H9 (cell line): ENCODE results near the gene CARHSP1. TPM values are rescaled to one million over a fixed set of nuclear protein-coding genes. Genes with fewer than 3 reads are reported as not detected.

ENCODE experiments used
- DNase-seq: peaks from one replicate; pipeline ENCODE4 v3.0.0-alpha.2; 2017
- H2AFZ ChIP-seq: one replicate; pipeline ENCODE4 v1.6.1; 2013; ENCODE audit warnings: mild to moderate bottlenecking, low read length, control low read depth, moderate library complexity
- H2AK5ac ChIP-seq: 2 replicates; pipeline ENCODE4 v1.6.1; 2013; ENCODE audit warnings: low read length, control low read depth, mixed read lengths; ENCODE audit not compliant: insufficient read length
- H2BK120ac ChIP-seq: one replicate; pipeline ENCODE4 v1.6.1; 2013; ENCODE audit warnings: low read depth, mild to moderate bottlenecking, low read length, control low read depth, inconsistent platforms; ENCODE audit not compliant: poor library complexity, severe bottlenecking
- H2BK12ac ChIP-seq: 2 replicates; pipeline ENCODE4 v1.6.1; 2013; ENCODE audit warnings: low read length, control low read depth, mixed read lengths, low read depth; ENCODE audit not compliant: insufficient read length
- H2BK15ac ChIP-seq: 2 replicates; pipeline ENCODE4 v1.6.1; 2013; ENCODE audit warnings: low read depth, low read length, control low read depth
- H2BK20ac ChIP-seq: one replicate; pipeline ENCODE4 v1.6.1; 2013; ENCODE audit warnings: low read depth, mild to moderate bottlenecking, low read length, control low read depth, inconsistent platforms; ENCODE audit not compliant: poor library complexity, severe bottlenecking
- H2BK5ac ChIP-seq: 2 replicates; pipeline ENCODE4 v1.6.1; 2013; ENCODE audit warnings: low read length, control low read depth, mixed read lengths; ENCODE audit not compliant: insufficient read length
- H3K14ac ChIP-seq: 2 replicates; pipeline ENCODE4 v1.6.1; 2013; ENCODE audit warnings: low read length, control low read depth; ENCODE audit not compliant: insufficient read depth
- H3K18ac ChIP-seq: 2 replicates; pipeline ENCODE4 v1.6.1; 2013; ENCODE audit warnings: low read depth, mild to moderate bottlenecking, mixed read lengths, low read length, control low read depth; ENCODE audit not compliant: insufficient read length
- H3K23ac ChIP-seq: 2 replicates; pipeline ENCODE4 v1.6.1; 2013; ENCODE audit warnings: low read length, control low read depth, mixed read lengths, low read depth; ENCODE audit not compliant: insufficient read length
- H3K23me2 ChIP-seq: 2 replicates; pipeline ENCODE4 v1.6.1; 2013; ENCODE audit warnings: low read depth, mild to moderate bottlenecking, mixed read lengths, low read length, control low read depth; ENCODE audit not compliant: insufficient read length, poor library complexity, severe bottlenecking
- H3K27ac ChIP-seq: 2 replicates; pipeline ENCODE4 v1.5.1; 2013; ENCODE audit warnings: low read length, control low read depth, mixed read lengths, low read depth; ENCODE audit not compliant: insufficient read length
- H3K27me3 ChIP-seq: 2 replicates; pipeline ENCODE4 v1.6.1; 2013; ENCODE audit warnings: low read length, control low read depth, inconsistent platforms; ENCODE audit not compliant: insufficient read depth
- H3K4ac ChIP-seq: 2 replicates; pipeline ENCODE4 v1.6.1; 2013; ENCODE audit warnings: low read depth, mild to moderate bottlenecking, control low read depth, inconsistent platforms, low read length, moderate library complexity
- H3K4me1 ChIP-seq: 2 replicates; pipeline ENCODE4 v1.6.1; 2013; ENCODE audit warnings: low read length, control low read depth, inconsistent platforms; ENCODE audit not compliant: insufficient read depth
- H3K4me2 ChIP-seq: 2 replicates; pipeline ENCODE4 v1.6.1; 2013; ENCODE audit warnings: low read length, control low read depth, mixed read lengths; ENCODE audit not compliant: insufficient read length, insufficient read depth
- H3K56ac ChIP-seq: 2 replicates; pipeline ENCODE4 v1.6.1; 2013; ENCODE audit warnings: low read depth, mild to moderate bottlenecking, mixed read lengths, low read length, control low read depth; ENCODE audit not compliant: insufficient read length
- H3K79me1 ChIP-seq: 2 replicates; pipeline ENCODE4 v1.6.1; 2013; ENCODE audit warnings: low read depth, mild to moderate bottlenecking, moderate library complexity, low read length, control low read depth, inconsistent platforms; ENCODE audit not compliant: insufficient read depth, poor library complexity, severe bottlenecking
- H3K79me2 ChIP-seq: 2 replicates; pipeline ENCODE4 v1.6.1; 2013; ENCODE audit warnings: low read length, control low read depth, inconsistent platforms; ENCODE audit not compliant: insufficient read depth
- H3K9ac ChIP-seq: 2 replicates; pipeline ENCODE4 v1.6.1; 2013; ENCODE audit warnings: low read length, control low read depth, mixed read lengths; ENCODE audit not compliant: insufficient read length; ENCODE audit errors: extremely low read depth
- H3K9me3 ChIP-seq: one replicate; pipeline ENCODE4 v1.6.1; 2013; ENCODE audit warnings: low read depth, low read length, inconsistent platforms; ENCODE audit not compliant: control insufficient read depth
- H3T11ph ChIP-seq: one replicate; pipeline ENCODE4 v1.6.1; 2013; ENCODE audit warnings: mild to moderate bottlenecking, low read length, control low read depth, inconsistent platforms
- H4K20me1 ChIP-seq: one replicate; pipeline ENCODE4 v1.6.1; 2013; ENCODE audit not compliant: control insufficient read depth, insufficient read length, insufficient read depth
- H4K5ac ChIP-seq: 2 replicates; pipeline ENCODE4 v1.6.1; 2013; ENCODE audit warnings: low read depth, mild to moderate bottlenecking, mixed read lengths, low read length, control low read depth; ENCODE audit not compliant: insufficient read length
- H4K8ac ChIP-seq: replicated peaks from 2 replicates; pipeline ENCODE4 v1.6.1; 2013; ENCODE audit warnings: low read length, control low read depth, mixed read lengths, low read depth; ENCODE audit not compliant: insufficient read length
- H4K91ac ChIP-seq: 2 replicates; pipeline ENCODE4 v1.6.1; 2013; ENCODE audit warnings: low read depth, mild to moderate bottlenecking, moderate library complexity, mixed read lengths, low read length, control low read depth; ENCODE audit not compliant: insufficient read length
- H3K27ac Mint-ChIP-seq, 3 experiments: 2 replicates in 2 of 3; 3 replicates in 1 of 3; pipeline ENCODE4 v1.8.0; 2020 to 2021; ENCODE audit warnings: mixed read lengths in 3 of 3, mild to moderate bottlenecking in 1 of 3, moderate library complexity in 1 of 3
- H3K27me3 Mint-ChIP-seq: 2 replicates; pipeline ENCODE4 v1.8.0; 2021; ENCODE audit warnings: low read depth, mild to moderate bottlenecking, moderate library complexity, mixed read lengths
- H3K36me3 Mint-ChIP-seq, 3 experiments: 2 replicates in 2 of 3; 3 replicates in 1 of 3; pipeline ENCODE4 v1.8.0; 2020 to 2021; ENCODE audit warnings: low read depth in 3 of 3, mixed read lengths in 3 of 3; ENCODE audit not compliant: insufficient read depth in 1 of 3
- H3K4me1 Mint-ChIP-seq, 2 experiments: 2 replicates each; pipeline ENCODE4 v1.8.0; 2020; ENCODE audit warnings: mixed read lengths in 2 of 2
- H3K4me3 Mint-ChIP-seq, 2 experiments: 2 replicates in 1 of 2; 3 replicates in 1 of 2; pipeline ENCODE4 v1.8.0; 2020 to 2021; ENCODE audit warnings: mild to moderate bottlenecking in 2 of 2, mixed read lengths in 2 of 2, moderate library complexity in 1 of 2
- H3K9me3 Mint-ChIP-seq, 2 experiments: 2 replicates in 1 of 2; 3 replicates in 1 of 2; pipeline ENCODE4 v1.8.0; 2020; ENCODE audit warnings: mild to moderate bottlenecking in 2 of 2, mixed read lengths in 2 of 2, moderate library complexity in 1 of 2
- WGBS: extraction: QIAGEN DNeasy Blood & Tissue Kit; methylation state at CpG from one replicate; pipeline ENCODE4 v1.1.7; 2013; ENCODE audit warnings: missing lambda C conversion rate, low lambda C conversion rate, mixed read lengths; ENCODE audit not compliant: insufficient read length; ENCODE audit errors: extremely low coverage; 5-methylcytosine and 5-hydroxymethylcytosine counted together
- total RNA-seq: library from RNA; stranded (reverse); gene quantifications from 2 replicates; pipeline ENCODE4 v1.2.1, GENCODE V29; 2021
- TF ChIP-seq, protein P1 (sequence below): fragments of 200-600 bp; sonication (generic); conservative IDR thresholded peaks from 3 replicates; pipeline ENCODE4 v1.8.0; 2021; ENCODE audit warnings: antibody characterized with exemption, mild to moderate bottlenecking

CARHSP1 gene
- total RNA-seq, 1 experiment from 2014 or later, result 194 TPM

DNA sequence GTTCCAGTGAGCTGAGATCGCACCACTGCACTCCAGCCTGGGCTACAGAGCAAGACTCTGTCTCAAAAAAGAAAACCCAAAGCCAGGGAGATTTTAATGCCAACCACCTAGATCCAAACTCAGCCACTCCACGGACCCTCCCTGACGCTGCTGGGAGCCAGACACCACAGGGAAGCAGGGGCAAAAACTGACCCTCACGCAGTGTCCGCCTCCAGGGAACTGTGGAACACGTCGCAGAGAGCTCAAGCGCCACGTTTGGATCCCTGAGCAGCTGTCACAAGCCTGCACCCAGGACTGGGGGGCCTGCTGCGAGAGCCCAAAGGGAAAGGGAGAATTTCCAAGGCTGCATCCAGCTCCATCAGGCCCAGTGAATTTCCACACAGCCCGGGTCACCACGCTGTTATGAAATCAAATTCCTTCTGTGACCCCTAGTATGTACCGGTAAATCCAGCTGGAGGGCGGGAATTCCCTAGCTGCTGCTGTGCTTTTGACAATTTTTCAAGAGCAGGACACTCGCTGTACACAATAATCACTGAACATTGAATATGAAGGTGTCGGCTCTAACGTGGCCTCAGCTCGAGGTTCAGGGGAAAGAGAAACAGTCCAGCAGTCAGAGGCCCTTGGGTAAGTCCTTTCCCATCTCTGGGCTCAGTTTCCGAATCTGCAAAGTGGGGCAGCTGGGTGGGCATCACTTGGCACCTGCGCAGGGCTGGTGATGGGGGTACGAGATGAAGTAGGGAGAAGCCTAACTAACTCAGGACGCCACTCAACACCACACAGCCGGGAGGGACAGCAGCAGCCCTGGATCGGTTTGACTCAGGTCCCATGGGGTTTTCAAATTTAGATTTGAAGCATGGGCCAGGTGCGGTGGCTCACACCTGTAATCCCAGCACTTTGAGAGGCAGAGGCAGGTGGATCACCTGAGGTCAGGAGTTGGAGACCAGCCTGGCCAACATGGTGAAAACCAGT lies 8.6 kb downstream of the CARHSP1 start:
- no CpG with 5 or more reads among the region's 25 CpGs for WGBS
- Histone ChIP-seq H2BK12ac (no peak overlapping the region), H3K9me3 (no peaks in the 10 kb centered on the region), H4K5ac (no peak overlapping the region), H3K4ac (no peak overlapping the region), H3K27me3 (no peaks in the 10 kb centered on the region), H2AFZ (no peak overlapping the region), H3K56ac (no peak overlapping the region), H2BK120ac (no peak overlapping the region), H2AK5ac (no peak overlapping the region), H3K27ac (no peak overlapping the region), H4K20me1 (peaks cover 5% of the 10 kb centered on the region), H4K8ac (no peak overlapping the region), H3K4me1 (peaks cover 14% of the 10 kb centered on the region; the same call in 1 of the 2 replicates), H3K79me1 (peaks cover 5% of the 10 kb centered on the region), H3T11ph (no peak overlapping the region), H3K23me2 (no peaks in the 10 kb centered on the region), H3K14ac (no peak overlapping the region), H2BK15ac (no peak overlapping the region), H3K79me2 (peaks cover 43% of the 10 kb centered on the region; the same call in 1 of the 2 replicates), H3K9ac (no peak overlapping the region), H3K23ac (no peak overlapping the region), H2BK5ac (no peak overlapping the region), H4K91ac (no peak overlapping the region), H3K4me2 (no peak overlapping the region), H2BK20ac (no peak overlapping the region), H3K18ac (no peak overlapping the region)
- Mint-ChIP-seq H3K36me3 (peaks cover 47 to 64% (median 53%) of the 10 kb centered on the region in 3 experiments), H3K4me1 (peaks cover 33 to 50% of the 10 kb centered on the region in 2 experiments), H3K27me3 (no peaks in the 10 kb centered on the region; the same call in none of the 2 replicates), H3K4me3 (no peak overlapping the region), H3K27ac (peak overlapping the region in 2 of 3 experiments; percentile 55 to 97; a peak in 3 of 7 replicates), H3K9me3 (peaks cover 0 to 3% of the 10 kb centered on the region in 2 experiments; a peak in 2 of 5 replicates)
- DNase-seq, result no peak
- TF ChIP-seq, protein P1, sequence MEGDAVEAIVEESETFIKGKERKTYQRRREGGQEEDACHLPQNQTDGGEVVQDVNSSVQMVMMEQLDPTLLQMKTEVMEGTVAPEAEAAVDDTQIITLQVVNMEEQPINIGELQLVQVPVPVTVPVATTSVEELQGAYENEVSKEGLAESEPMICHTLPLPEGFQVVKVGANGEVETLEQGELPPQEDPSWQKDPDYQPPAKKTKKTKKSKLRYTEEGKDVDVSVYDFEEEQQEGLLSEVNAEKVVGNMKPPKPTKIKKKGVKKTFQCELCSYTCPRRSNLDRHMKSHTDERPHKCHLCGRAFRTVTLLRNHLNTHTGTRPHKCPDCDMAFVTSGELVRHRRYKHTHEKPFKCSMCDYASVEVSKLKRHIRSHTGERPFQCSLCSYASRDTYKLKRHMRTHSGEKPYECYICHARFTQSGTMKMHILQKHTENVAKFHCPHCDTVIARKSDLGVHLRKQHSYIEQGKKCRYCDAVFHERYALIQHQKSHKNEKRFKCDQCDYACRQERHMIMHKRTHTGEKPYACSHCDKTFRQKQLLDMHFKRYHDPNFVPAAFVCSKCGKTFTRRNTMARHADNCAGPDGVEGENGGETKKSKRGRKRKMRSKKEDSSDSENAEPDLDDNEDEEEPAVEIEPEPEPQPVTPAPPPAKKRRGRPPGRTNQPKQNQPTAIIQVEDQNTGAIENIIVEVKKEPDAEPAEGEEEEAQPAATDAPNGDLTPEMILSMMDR, result no peak
